KMS-11 (cell line): ENCODE measurements around the gene MAT1A.

ENCODE experiments used
- H2AFZ ChIP-seq: fragments of 200-600 bp; sonication (generic); 2 replicates; pipeline ENCODE4 v1.6.1; 2016; ENCODE audit warnings: antibody characterized with exemption, mixed run types, low read depth
- H3K27ac ChIP-seq: fragments of 200-600 bp; sonication (generic); 2 replicates; pipeline ENCODE4 v1.6.1; 2016; ENCODE audit warnings: mild to moderate bottlenecking, mixed run types
- H3K27me3 ChIP-seq: fragments of 200-600 bp; sonication (generic); 2 replicates; pipeline ENCODE4 v1.6.1; 2017; ENCODE audit warnings: mild to moderate bottlenecking, low read depth, mixed run types, moderate library complexity; ENCODE audit not compliant: insufficient read depth
- H3K36me3 ChIP-seq: fragments of 200-600 bp; sonication (generic); 2 replicates; pipeline ENCODE4 v1.6.1; 2017; ENCODE audit warnings: mild to moderate bottlenecking, mixed run types; ENCODE audit not compliant: insufficient read depth
- H3K4me1 ChIP-seq: fragments of 200-600 bp; sonication (generic); 2 replicates; pipeline ENCODE4 v1.6.1; 2016; ENCODE audit warnings: mild to moderate bottlenecking, low read depth, mixed run types; ENCODE audit not compliant: poor library complexity, severe bottlenecking
- H3K4me2 ChIP-seq: fragments of 200-600 bp; sonication (generic); 2 replicates; pipeline ENCODE4 v1.7.0; 2016; ENCODE audit warnings: mild to moderate bottlenecking, mixed run types
- H3K4me3 ChIP-seq: fragments of 200-600 bp; sonication (generic); IDR thresholded peaks from 2 replicates; pipeline ENCODE4 v1.6.1; 2017; ENCODE audit warnings: low read depth, low read length, mixed read lengths; ENCODE audit not compliant: insufficient read depth
- H3K79me2 ChIP-seq: fragments of 200-600 bp; sonication (generic); 2 replicates; pipeline ENCODE4 v1.6.1; 2016; ENCODE audit warnings: low read depth, mixed run types; ENCODE audit not compliant: insufficient read depth
- H3K9ac ChIP-seq: fragments of 200-600 bp; sonication (generic); 2 replicates; pipeline ENCODE4 v1.6.1; 2016; ENCODE audit warnings: mild to moderate bottlenecking, mixed run types
- H4K20me1 ChIP-seq: fragments of 200-600 bp; sonication (generic); 2 replicates; pipeline ENCODE4 v1.6.1; 2016; ENCODE audit warnings: mild to moderate bottlenecking, mixed run types; ENCODE audit not compliant: insufficient read depth
- TF ChIP-seq, protein P1 (sequence below): fragments of 200-600 bp; sonication (generic); conservative IDR thresholded peaks from 2 replicates; pipeline ENCODE4 v1.6.1; 2017; ENCODE audit warnings: low read depth, mild to moderate bottlenecking, antibody characterized with exemption, low read length, moderate library complexity, mixed read lengths

The MAT1A gene

GRCh38 chr10:80289451-80290287 is at the start of gene MAT1A:
TSS of gene MAT1A (minus strand) at chr10:80289658. CDS start at chr10:80289423, 235 bp downstream.
- Histone ChIP-seq H2AFZ (no peak within 1 kb of the TSS), H3K27me3 (no peaks in the 10 kb centered on the region), H3K4me3 (no peak within 1 kb of the TSS), H3K4me2 (no peak within 1 kb of the TSS), H3K9ac (no peak within 1 kb of the TSS), H3K36me3 (no peaks in the 10 kb centered on the region), H3K4me1 (no peaks in the 10 kb centered on the region), H4K20me1 (no peaks in the 10 kb centered on the region), H3K79me2 (no peaks in the 10 kb centered on the region), H3K27ac (no peak within 1 kb of the TSS)
- TF ChIP-seq, protein P1, sequence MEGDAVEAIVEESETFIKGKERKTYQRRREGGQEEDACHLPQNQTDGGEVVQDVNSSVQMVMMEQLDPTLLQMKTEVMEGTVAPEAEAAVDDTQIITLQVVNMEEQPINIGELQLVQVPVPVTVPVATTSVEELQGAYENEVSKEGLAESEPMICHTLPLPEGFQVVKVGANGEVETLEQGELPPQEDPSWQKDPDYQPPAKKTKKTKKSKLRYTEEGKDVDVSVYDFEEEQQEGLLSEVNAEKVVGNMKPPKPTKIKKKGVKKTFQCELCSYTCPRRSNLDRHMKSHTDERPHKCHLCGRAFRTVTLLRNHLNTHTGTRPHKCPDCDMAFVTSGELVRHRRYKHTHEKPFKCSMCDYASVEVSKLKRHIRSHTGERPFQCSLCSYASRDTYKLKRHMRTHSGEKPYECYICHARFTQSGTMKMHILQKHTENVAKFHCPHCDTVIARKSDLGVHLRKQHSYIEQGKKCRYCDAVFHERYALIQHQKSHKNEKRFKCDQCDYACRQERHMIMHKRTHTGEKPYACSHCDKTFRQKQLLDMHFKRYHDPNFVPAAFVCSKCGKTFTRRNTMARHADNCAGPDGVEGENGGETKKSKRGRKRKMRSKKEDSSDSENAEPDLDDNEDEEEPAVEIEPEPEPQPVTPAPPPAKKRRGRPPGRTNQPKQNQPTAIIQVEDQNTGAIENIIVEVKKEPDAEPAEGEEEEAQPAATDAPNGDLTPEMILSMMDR, result no peak

DNA sequence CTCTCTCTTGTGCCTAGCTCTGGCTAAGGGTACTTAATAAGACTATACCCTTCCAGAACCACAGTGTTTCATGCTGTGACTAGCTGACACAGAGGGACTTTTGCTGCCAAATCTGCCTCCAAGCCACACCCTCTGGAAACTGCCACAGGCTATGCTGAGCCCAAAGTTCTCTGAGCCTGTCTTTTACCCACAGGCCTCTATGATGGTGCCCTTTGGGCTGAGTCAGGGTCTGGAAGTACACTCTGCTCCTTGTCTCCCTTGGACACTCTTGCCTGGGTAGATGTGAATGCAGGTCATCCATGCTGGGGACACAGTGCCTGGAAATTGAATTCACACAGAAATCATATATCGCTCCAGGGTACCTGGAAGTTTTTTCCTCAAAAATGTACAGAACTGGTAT is 44.5 kb upstream of the MAT1A start:
- no peak overlapping the region for H3K27ac ChIP-seq
- H3K36me3 ChIP-seq, result no peaks in the 10 kb centered on the region
- TF ChIP-seq, protein P1, result no peak
- no peak overlapping the region for H3K4me3 ChIP-seq
- no peak overlapping the region for H2AFZ ChIP-seq
- no peak overlapping the region for H3K4me2 ChIP-seq
- H3K27me3 ChIP-seq, result no peaks in the 10 kb centered on the region
- H3K9ac ChIP-seq, result no peak overlapping the region
- no peaks in the 10 kb centered on the region for H3K4me1 ChIP-seq
- no peaks in the 10 kb centered on the region for H4K20me1 ChIP-seq
- no peaks in the 10 kb centered on the region for H3K79me2 ChIP-seq

DNA sequence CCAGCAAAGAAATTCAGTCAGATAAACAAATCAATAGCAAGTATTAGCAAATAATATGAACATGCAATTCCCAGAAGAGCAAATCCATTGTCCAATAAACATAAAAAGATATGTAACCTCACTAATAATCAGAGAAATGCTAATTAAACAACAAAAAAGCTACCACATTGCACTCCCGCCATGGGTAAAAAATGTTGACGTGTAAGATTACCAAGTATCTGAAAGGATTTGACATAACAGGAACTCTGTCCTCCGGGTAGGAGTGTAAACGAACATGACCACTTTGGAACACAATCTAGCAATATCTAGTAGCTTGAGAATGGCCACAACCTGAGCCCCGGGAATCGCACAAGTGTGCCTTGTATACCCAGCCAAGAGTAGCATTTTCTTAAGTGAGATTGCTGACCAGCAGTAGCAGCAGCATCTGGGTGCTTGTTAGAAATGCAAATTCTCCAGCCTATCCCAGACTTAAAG is 35.5 kb upstream of the MAT1A start:
- Histone ChIP-seq H3K36me3 (no peaks in the 10 kb centered on the region), H3K9ac (no peak overlapping the region), H4K20me1 (no peaks in the 10 kb centered on the region), H3K4me1 (no peaks in the 10 kb centered on the region), H3K79me2 (no peaks in the 10 kb centered on the region), H2AFZ (no peak overlapping the region), H3K27ac (no peak overlapping the region), H3K4me3 (no peak overlapping the region), H3K27me3 (no peaks in the 10 kb centered on the region), H3K4me2 (no peak overlapping the region)
- TF ChIP-seq, protein P1, result no peak

DNA sequence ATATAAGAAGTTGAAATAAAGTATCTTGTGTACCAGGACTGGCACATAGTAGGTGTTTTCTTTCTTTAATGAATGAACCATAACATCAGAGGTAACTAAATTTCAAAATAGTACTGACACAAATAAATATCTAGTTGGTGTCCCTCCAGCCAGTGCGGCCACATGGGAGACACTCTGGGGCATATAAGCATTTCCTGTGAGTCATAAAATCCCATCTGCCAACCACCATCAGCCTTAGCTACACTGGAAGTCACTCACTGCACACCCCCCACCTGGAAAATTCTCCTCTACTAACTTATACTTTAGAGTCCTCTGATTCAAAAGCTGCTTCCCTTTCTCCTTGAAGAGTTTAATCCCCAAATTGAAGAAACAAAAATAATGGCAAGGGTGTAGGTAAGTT is 34.6 kb upstream of the MAT1A start:
- H3K4me2 ChIP-seq, result no peak overlapping the region
- H3K4me1 ChIP-seq, result no peaks in the 10 kb centered on the region
- H3K36me3 ChIP-seq, result no peaks in the 10 kb centered on the region
- TF ChIP-seq, protein P1, result no peak
- H3K27me3 ChIP-seq, result no peaks in the 10 kb centered on the region
- no peaks in the 10 kb centered on the region for H3K79me2 ChIP-seq
- H3K9ac ChIP-seq, result no peak overlapping the region
- H4K20me1 ChIP-seq, result no peaks in the 10 kb centered on the region
- no peak overlapping the region for H3K4me3 ChIP-seq
- no peak overlapping the region for H2AFZ ChIP-seq
- no peak overlapping the region for H3K27ac ChIP-seq
